H1 (cell line): Measurements from ENCODE around the gene CTU1. TPM values are rescaled to one million over a fixed set of nuclear protein-coding genes. Genes with fewer than 3 reads are reported as not detected.

Experiments
- CTCF ChIA-PET: fragments of 300-600 bp; sonication (Branson Sonifier 250); formaldehyde crosslinking; loops from one replicate; lab custom pipeline; 2021; ENCODE audit not compliant: partially characterized antibody; lab: Charles Lee
- POLR2A ChIA-PET: fragments of 300-600 bp; sonication (Branson Sonifier 250); formaldehyde crosslinking; loops from one replicate; lab custom pipeline; 2021; ENCODE audit warnings: inconsistent platforms; ENCODE audit not compliant: partially characterized antibody; lab: Charles Lee
- DNase-seq, 2 experiments: peaks; one replicate each; pipeline versions ENCODE4 v3.0.0 to v3.0.0-alpha.2; 2010 to 2022; ENCODE audit warnings: low spot score in 2 of 2, low read depth in 1 of 2, mixed read lengths in 1 of 2
- FAIRE-seq: peaks from 2 replicates; lab custom pipeline; 2011; peaks lifted over from hg19 to GRCh38; lab: Jason Lieb, UNC
- H2AFZ ChIP-seq: 2 replicates; pipeline ENCODE4 v1.8.1; 2012; ENCODE audit warnings: low read length, inconsistent platforms
- H2AK5ac ChIP-seq: 2 replicates; pipeline ENCODE4 v1.6.1; 2013; ENCODE audit warnings: low read depth, low read length
- H2BK120ac ChIP-seq: replicated peaks from 2 replicates; pipeline ENCODE3; 2013; ENCODE audit warnings: low read depth, low read length, inconsistent platforms
- H2BK12ac ChIP-seq: 2 replicates; pipeline ENCODE4 v1.6.1; 2013; ENCODE audit warnings: low read depth, low read length
- H2BK15ac ChIP-seq: 2 replicates; pipeline ENCODE4 v1.6.1; 2013; ENCODE audit warnings: low read length
- H2BK20ac ChIP-seq: 2 replicates; pipeline ENCODE4 v1.6.1; 2013; ENCODE audit warnings: low read length
- H2BK5ac ChIP-seq: 2 replicates; pipeline ENCODE4 v1.6.1; 2013; ENCODE audit warnings: low read depth, low read length
- H3K14ac ChIP-seq: 2 replicates; pipeline ENCODE4 v1.6.1; 2013; ENCODE audit warnings: inconsistent platforms; ENCODE audit not compliant: insufficient read length
- H3K18ac ChIP-seq: 2 replicates; pipeline ENCODE4 v1.6.1; 2013; ENCODE audit warnings: low read length; ENCODE audit errors: extremely low read depth
- H3K23ac ChIP-seq: 2 replicates; pipeline ENCODE4 v1.6.1; 2013; ENCODE audit warnings: inconsistent platforms; ENCODE audit not compliant: insufficient read length
- H3K23me2 ChIP-seq: 2 replicates; pipeline ENCODE4 v1.6.1; 2013; ENCODE audit warnings: low read depth, low read length
- H3K27ac ChIP-seq: 2 replicates; pipeline ENCODE4 v1.6.1; 2011; ENCODE audit warnings: low read depth, low read length, inconsistent platforms
- H3K27me3 ChIP-seq, 4 experiments: replicated peaks in 1 of 4; 1 replicate in 1 of 4; 2 replicates in 3 of 4; pipeline versions ENCODE4 v1.6.1 to v1.8.1; 2011 to 2013; ENCODE audit warnings: low read length in 3 of 4, mild to moderate bottlenecking in 3 of 4, inconsistent platforms in 2 of 4, mixed read lengths in 2 of 4, moderate library complexity in 1 of 4; ENCODE audit not compliant: control insufficient read depth in 3 of 4, insufficient read depth in 3 of 4; ENCODE audit errors: extremely low read depth in 1 of 4
- H3K36me3 ChIP-seq, 4 experiments: 2 replicates each; pipeline versions ENCODE4 v1.6.1 to v1.8.1; 2011 to 2013; ENCODE audit warnings: mild to moderate bottlenecking in 4 of 4, low read length in 3 of 4, moderate library complexity in 2 of 4, control low read depth in 1 of 4, inconsistent platforms in 1 of 4; ENCODE audit not compliant: insufficient read depth in 4 of 4, control insufficient read depth in 2 of 4
- H3K4ac ChIP-seq: replicated peaks from 2 replicates; pipeline ENCODE3; 2013; ENCODE audit warnings: low read length, low read depth, mixed read lengths, inconsistent platforms; ENCODE audit not compliant: insufficient read length
- H3K4me1 ChIP-seq, 4 experiments: replicated peaks in 1 of 4; 1 replicate in 1 of 4; 2 replicates in 3 of 4; pipeline versions ENCODE4 v1.6.1 to v1.8.1; 2011 to 2013; ENCODE audit warnings: low read length in 3 of 4, inconsistent platforms in 2 of 4, mixed read lengths in 1 of 4; ENCODE audit not compliant: insufficient read depth in 4 of 4, control insufficient read depth in 3 of 4
- H3K4me2 ChIP-seq, 2 experiments: 2 replicates each; pipeline versions ENCODE4 v1.6.1 to v1.8.1; 2011 to 2013; ENCODE audit warnings: low read depth in 2 of 2, low read length in 2 of 2, control low read depth in 1 of 2, inconsistent platforms in 1 of 2, mild to moderate bottlenecking in 1 of 2; ENCODE audit not compliant: insufficient read depth in 1 of 2
- H3K4me3 ChIP-seq, 4 experiments: fragments of 200-600, 300-600 bp in 1 of 4; sonication (generic), shearing (Covaris generic), sonication (Bioruptor Twin) in 1 of 4; 2 replicates each; pipeline versions ENCODE4 v1.5.1 to v1.8.1; 2011 to 2016; ENCODE audit warnings: low read length in 4 of 4, low read depth in 3 of 4, control low read depth in 2 of 4, inconsistent platforms in 2 of 4, mild to moderate bottlenecking in 2 of 4, mixed read lengths in 1 of 4, moderate library complexity in 1 of 4; ENCODE audit not compliant: insufficient read depth in 2 of 4; ENCODE audit errors: extremely low read depth in 1 of 4
- H3K56ac ChIP-seq: replicated peaks from 2 replicates; pipeline ENCODE3; 2013; ENCODE audit warnings: low read depth, mild to moderate bottlenecking, mixed read lengths, low read length, inconsistent platforms; ENCODE audit not compliant: insufficient read length
- H3K79me1 ChIP-seq: 2 replicates; pipeline ENCODE4 v1.6.1; 2013; ENCODE audit warnings: low read depth, low read length, control low read depth
- H3K79me2 ChIP-seq, 2 experiments: 2 replicates each; pipeline versions ENCODE4 v1.6.1 to v1.8.1; 2012 to 2013; ENCODE audit warnings: low read length in 2 of 2, mild to moderate bottlenecking in 2 of 2, inconsistent platforms in 1 of 2; ENCODE audit not compliant: insufficient read depth in 2 of 2, control insufficient read depth in 1 of 2
- H3K9ac ChIP-seq, 4 experiments: replicated peaks in 1 of 4; 1 replicate in 1 of 4; 2 replicates in 3 of 4; pipeline versions ENCODE4 v1.6.1 to v1.8.1; 2011 to 2013; ENCODE audit warnings: low read depth in 3 of 4, low read length in 3 of 4, control low read depth in 2 of 4, mild to moderate bottlenecking in 2 of 4, moderate library complexity in 2 of 4, inconsistent platforms in 1 of 4; ENCODE audit errors: extremely low read depth in 1 of 4
- H3K9me3 ChIP-seq, 2 experiments: 2 replicates each; pipeline versions ENCODE4 v1.6.1 to v1.8.1; 2012 to 2013; ENCODE audit warnings: mild to moderate bottlenecking in 2 of 2, moderate library complexity in 2 of 2, control low read depth in 1 of 2, inconsistent platforms in 1 of 2, low read depth in 1 of 2, low read length in 1 of 2, mixed read lengths in 1 of 2; ENCODE audit not compliant: insufficient read depth in 2 of 2
- H4K20me1 ChIP-seq, 2 experiments: replicated peaks in 1 of 2; 2 replicates each; pipeline versions ENCODE3 to v1.8.1; 2011 to 2013; ENCODE audit warnings: inconsistent platforms in 2 of 2, low read length in 2 of 2, mild to moderate bottlenecking in 1 of 2; ENCODE audit not compliant: insufficient read depth in 2 of 2, control insufficient read depth in 1 of 2
- H4K5ac ChIP-seq: 2 replicates; pipeline ENCODE4 v1.6.1; 2013; ENCODE audit warnings: low read length, low read depth, mixed read lengths, inconsistent platforms; ENCODE audit not compliant: insufficient read length
- H4K8ac ChIP-seq: 2 replicates; pipeline ENCODE4 v1.8.0; 2013; ENCODE audit warnings: mild to moderate bottlenecking, moderate library complexity, low read length, inconsistent platforms; ENCODE audit not compliant: insufficient read depth; ENCODE audit errors: extremely low read depth
- H4K91ac ChIP-seq: replicated peaks from 2 replicates; pipeline ENCODE3; 2013; ENCODE audit warnings: low read length, mixed read lengths, inconsistent platforms; ENCODE audit not compliant: insufficient read length
- BACH1 ChIP-seq: IDR thresholded peaks from 2 replicates; pipeline ENCODE4 v1.6.1; 2012; ENCODE audit warnings: low read length, improper control_type of control experiment
- CREB1 ChIP-seq: IDR thresholded peaks from 2 replicates; pipeline ENCODE4 v1.6.1; 2012; ENCODE audit warnings: inconsistent platforms
- EGR1 ChIP-seq: IDR thresholded peaks from 2 replicates; pipeline ENCODE4 v1.6.1; 2011; ENCODE audit warnings: low read depth, low read length, borderline replicate concordance
- GTF2F1 ChIP-seq: IDR thresholded peaks from 2 replicates; pipeline ENCODE4 v1.6.1; 2012; ENCODE audit warnings: low read depth, low read length, improper control_type of control experiment, borderline replicate concordance
- YY1 ChIP-seq: IDR thresholded peaks from 2 replicates; pipeline ENCODE4 v1.6.1; 2011; ENCODE audit warnings: low read depth, mild to moderate bottlenecking, low read length
- WGBS, 2 experiments: shearing (Covaris generic) in 1 of 2; methylation state at CpG; one replicate each; pipeline versions ENCODE4 v1.1.6 to v1.1.7; 2013 to 2015; ENCODE audit warnings: low lambda C conversion rate in 2 of 2, mixed read lengths in 2 of 2, inconsistent platforms in 1 of 2, low coverage in 1 of 2, missing lambda C conversion rate in 1 of 2; ENCODE audit not compliant: insufficient replicate concordance in 2 of 2, insufficient coverage in 1 of 2, insufficient read length in 1 of 2; ENCODE audit errors: extremely low coverage in 1 of 2, missing lambda C conversion rate in 1 of 2; 5-methylcytosine and 5-hydroxymethylcytosine counted together
- polyA plus RNA-seq, 7 experiments: library from polyadenylated mRNA; depleted of rRNA in 3 of 7; stranded (reverse) in 5 of 7; unstranded in 2 of 7; fragments of >200 nt in 5 of 7; fragments of 200-250 nt in 2 of 7; gene quantifications; 1 replicate in 5 of 7; 2 replicates in 1 of 7; 4 replicates in 1 of 7; pipeline versions ENCODE4 v1.2.1 to v1.2.3, GENCODE V29; 2011 to 2013; ENCODE audit warnings: missing spikeins in 2 of 7, mixed read lengths in 2 of 7
- total RNA-seq: library from RNA; stranded (reverse); fragmentation: NEBNext Ultra II Directional; extraction: Animal tissue kit (Norgen Biotek cat#: 25700); gene quantifications from 2 replicates; pipeline ENCODE4 v1.2.1, GENCODE V29; 2021

The CTU1 gene
- total and polyA plus RNA-seq, 2 of the 8 experiments (the other 6 are each of a cell fraction or from before 2014, with no cell fraction given), result 4.6 to 7.2 TPM

GRCh38 chr19:51135004-51135403 lies 26.8 kb upstream of the CTU1 start:
- Histone ChIP-seq H3K36me3 (no peaks in the 10 kb centered on the region), H3K27ac (no peak overlapping the region), H4K5ac (no peak overlapping the region), H3K4me3 (no peak overlapping the region), H2BK15ac (no peak overlapping the region), H3K4me1 (peaks cover 0 to 2% (median 0%) of the 10 kb centered on the region in 4 experiments; a peak in 2 of 7 replicates), H3K18ac (no peak overlapping the region), H3K4me2 (no peak overlapping the region), H2BK5ac (no peak overlapping the region), H3K56ac (no peak overlapping the region), H3K14ac (no peak overlapping the region), H2AFZ (no peak overlapping the region), H2BK20ac (no peak overlapping the region), H3K79me2 (no peaks in the 10 kb centered on the region), H3K27me3 (no peaks in the 10 kb centered on the region), H3K23me2 (no peaks in the 10 kb centered on the region; the same call in 1 of the 2 replicates), H2BK120ac (no peak overlapping the region), H4K20me1 (no peaks in the 10 kb centered on the region), H2BK12ac (no peak overlapping the region), H3K4ac (no peak overlapping the region), H4K91ac (no peak overlapping the region), H3K9me3 (no peaks in the 10 kb centered on the region), H3K23ac (no peak overlapping the region), H4K8ac (no peak overlapping the region), H2AK5ac (no peak overlapping the region), H3K79me1 (no peaks in the 10 kb centered on the region), H3K9ac (no peak overlapping the region)
- FAIRE-seq, result no peak
- ChIA-PET POLR2A (no interaction called here), CTCF (interaction anchor here (0.6 to 3.0 kb wide), 5 partner anchors 12 to 272 kb away, joined by 3 to 16 read pairs (median 3); no protein-coding TSS in a partner anchor)
- DNase-seq, result no peak
- no peak for TF ChIP-seq GTF2F1
- no peak for TF ChIP-seq YY1
- no peak for TF ChIP-seq BACH1
- TF ChIP-seq CREB1, result no peak
- TF ChIP-seq EGR1, result no peak
- 86% methylated on average over 5 of the region's 5 CpGs; no CpG with 5 or more reads in 1 of the 2 experiments for WGBS, 2 experiments
